ENCODE data around the gene GGACT.

Gene GGACT

DNA sequence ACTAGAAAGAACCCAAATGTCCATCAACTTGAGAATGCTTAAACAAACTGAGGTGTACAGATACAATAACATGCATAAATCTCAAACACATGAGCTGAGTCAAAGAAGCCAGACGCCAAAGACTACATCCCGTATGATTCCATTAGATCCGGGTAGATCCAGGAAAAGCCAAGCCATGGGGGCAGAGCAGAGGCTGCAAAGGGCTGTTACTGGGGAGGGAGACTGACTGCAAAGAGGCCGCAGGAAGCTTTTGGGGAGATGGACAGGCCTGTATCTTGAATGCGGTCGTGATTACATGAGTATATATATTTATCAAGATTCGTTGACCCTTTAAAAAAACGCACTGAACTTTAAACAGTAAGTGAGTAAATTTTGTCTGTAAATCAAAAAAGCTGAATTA lies 28.7 kb downstream of the GGACT start:
- intact Hi-C loops (cut with micrococcal nuclease), result no loop called here
- H3K4me3 Mint-ChIP-seq, result no peak overlapping the region

DNA sequence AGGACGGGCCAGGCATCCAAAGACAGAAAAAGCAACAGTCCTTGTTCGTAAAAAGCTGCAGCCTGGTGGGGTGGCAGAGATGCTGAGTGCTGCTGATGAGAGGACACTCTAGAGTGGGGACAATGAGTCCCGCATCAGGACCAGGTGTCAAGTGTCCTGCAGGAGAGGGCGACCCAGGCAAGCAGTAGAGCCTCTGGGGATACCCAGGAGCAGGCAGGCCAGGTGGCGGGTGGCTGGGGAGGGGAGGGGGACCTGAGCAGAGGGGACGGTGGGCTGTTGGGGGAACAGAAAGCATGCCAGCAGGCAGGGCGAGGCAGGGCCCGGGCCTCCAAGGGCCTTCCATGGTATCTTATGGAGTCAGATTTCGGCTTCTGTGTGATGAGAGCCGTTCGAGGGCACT lies 35.8 kb downstream of the GGACT start:
- Mint-ChIP-seq H3K36me3 (ENCODE audit: low read depth) (no peaks in the 10 kb centered on the region), H3K27me3 (no peaks in the 10 kb centered on the region), H3K4me3 (no peak overlapping the region), H3K27ac (no peak overlapping the region), H3K9me3 (no peaks in the 10 kb centered on the region), H3K4me1 (ENCODE audit: low read depth) (no peaks in the 10 kb centered on the region)
- intact Hi-C loops (cut with micrococcal nuclease), result no loop called here

More for the DNA sequence above, 28.7 kb downstream of the GGACT start:
- Mint-ChIP-seq H3K27ac (no peak overlapping the region), H3K27me3 (no peaks in the 10 kb centered on the region), H3K4me1 (ENCODE audit: low read depth) (no peaks in the 10 kb centered on the region), H3K36me3 (ENCODE audit: low read depth) (no peaks in the 10 kb centered on the region), H3K9me3 (no peaks in the 10 kb centered on the region)

- Mint-ChIP-seq H3K27ac (no peak overlapping the region), H3K36me3 (ENCODE audit: low read depth) (no peaks in the 10 kb centered on the region), H3K9me3 (no peaks in the 10 kb centered on the region), H3K27me3 (no peaks in the 10 kb centered on the region), H3K4me1 (ENCODE audit: low read depth) (peaks cover 5% of the 10 kb centered on the region), H3K4me3 (no peak overlapping the region)
- intact Hi-C loops (cut with micrococcal nuclease), result no loop called here
These were observed 39.3 kb downstream of the GGACT start for GRCh38 chr13:100549316-100549715.

- H3K27me3 Mint-ChIP-seq, result no peaks in the 10 kb centered on the region
- intact Hi-C loops (cut with micrococcal nuclease), result no loop called here
- no peaks in the 10 kb centered on the region for H3K36me3 Mint-ChIP-seq (ENCODE audit: low read depth)
- H3K27ac Mint-ChIP-seq, result no peak overlapping the region
- H3K9me3 Mint-ChIP-seq, result no peaks in the 10 kb centered on the region
- no peak overlapping the region for H3K4me3 Mint-ChIP-seq
- peaks cover 5% of the 10 kb centered on the region for H3K4me1 Mint-ChIP-seq (ENCODE audit: low read depth)
These were observed 40.8 kb downstream of the GGACT start for GRCh38 chr13:100547791-100548201.

GRCh38 chr13:100546713-100547405 lies 41.7 kb downstream of the GGACT start:
- intact Hi-C loops (cut with micrococcal nuclease), result no loop called here
- no peak overlapping the region for H3K4me3 Mint-ChIP-seq
- no peaks in the 10 kb centered on the region for H3K36me3 Mint-ChIP-seq (ENCODE audit: low read depth)
- H3K9me3 Mint-ChIP-seq, result no peaks in the 10 kb centered on the region
- H3K4me1 Mint-ChIP-seq (ENCODE audit: low read depth), result peaks cover 9% of the 10 kb centered on the region
- H3K27me3 Mint-ChIP-seq, result no peaks in the 10 kb centered on the region
- no peak overlapping the region for H3K27ac Mint-ChIP-seq

- H3K4me3 Mint-ChIP-seq, result no peak overlapping the region
- intact Hi-C loops (cut with micrococcal nuclease), result no loop called here
- H3K36me3 Mint-ChIP-seq (ENCODE audit: low read depth), result no peaks in the 10 kb centered on the region
- H3K27me3 Mint-ChIP-seq, result peaks cover 3% of the 10 kb centered on the region
- peaks cover 10% of the 10 kb centered on the region for H3K4me1 Mint-ChIP-seq (ENCODE audit: low read depth)
- H3K9me3 Mint-ChIP-seq, result no peaks in the 10 kb centered on the region
- no peak overlapping the region for H3K27ac Mint-ChIP-seq
These were observed 42.9 kb downstream of the GGACT start for GRCh38 chr13:100545684-100546061.

GRCh38 chr13:100544866-100545683 lies 43.5 kb downstream of the GGACT start:
- peaks cover 5% of the 10 kb centered on the region for H3K27me3 Mint-ChIP-seq
- H3K4me1 Mint-ChIP-seq (ENCODE audit: low read depth), result peaks cover 10% of the 10 kb centered on the region
- H3K9me3 Mint-ChIP-seq, result no peaks in the 10 kb centered on the region
- intact Hi-C loops (cut with micrococcal nuclease), result no loop called here
- H3K36me3 Mint-ChIP-seq (ENCODE audit: low read depth), result no peaks in the 10 kb centered on the region
- no peak overlapping the region for H3K27ac Mint-ChIP-seq
- H3K4me3 Mint-ChIP-seq, result no peak overlapping the region

DNA sequence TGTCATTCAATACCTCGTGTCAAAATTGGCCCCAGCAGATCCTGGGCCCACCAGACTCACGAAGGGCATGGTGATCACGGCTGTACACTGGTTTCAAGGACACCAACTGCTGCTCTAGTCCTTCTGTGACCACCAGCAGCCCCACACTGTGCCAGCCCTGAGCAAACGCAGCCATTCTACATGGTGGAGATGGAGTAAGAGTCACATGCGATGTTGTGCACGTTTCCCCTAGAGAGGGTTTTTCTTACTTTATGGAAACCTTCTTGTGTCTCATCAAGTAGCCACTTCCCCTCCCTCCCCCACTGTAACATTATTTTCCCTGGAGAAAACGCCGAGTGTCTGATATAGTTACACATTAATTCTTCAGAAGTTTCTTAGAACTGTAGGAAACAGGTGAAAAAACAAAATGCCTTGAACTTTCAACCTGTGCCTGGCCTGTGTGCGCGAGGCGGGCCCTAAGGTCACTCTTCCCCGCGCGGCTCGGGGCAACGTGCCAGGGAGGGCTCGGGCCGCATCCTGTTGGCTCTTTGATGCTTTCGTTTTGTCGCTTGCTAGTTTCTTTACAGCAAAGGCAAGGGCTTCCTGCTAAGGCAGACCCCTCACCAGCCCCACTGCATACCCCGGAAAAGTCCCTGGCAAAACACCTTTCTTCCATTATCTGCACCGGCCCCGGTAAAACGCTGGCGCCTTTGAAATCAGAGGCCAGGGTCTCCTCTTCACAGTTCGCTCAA lies 44.6 kb downstream of the GGACT start:
- intact Hi-C loops (cut with micrococcal nuclease), result no loop called here
- Mint-ChIP-seq H3K9me3 (no peaks in the 10 kb centered on the region), H3K27me3 (peaks cover 5% of the 10 kb centered on the region), H3K4me3 (no peak overlapping the region), H3K4me1 (ENCODE audit: low read depth) (peaks cover 10% of the 10 kb centered on the region), H3K27ac (no peak overlapping the region), H3K36me3 (ENCODE audit: low read depth) (no peaks in the 10 kb centered on the region)

DNA sequence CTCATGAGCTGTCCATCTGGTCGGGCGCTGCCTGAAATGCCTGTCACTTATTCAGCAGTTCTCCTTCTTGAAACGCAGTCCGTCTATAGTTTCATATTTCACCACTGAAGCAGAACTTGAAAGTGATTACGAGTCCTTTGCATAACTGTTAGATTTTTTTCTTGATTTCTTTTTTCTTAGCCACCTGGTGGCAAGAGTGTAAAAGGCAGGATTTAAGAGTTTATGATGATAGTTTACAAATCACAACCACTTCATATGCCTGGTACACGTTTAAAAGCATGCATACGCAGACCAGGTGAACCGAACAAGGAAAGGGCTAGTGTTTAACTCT lies 45.8 kb downstream of the GGACT start:
- H3K4me1 Mint-ChIP-seq (ENCODE audit: low read depth), result peaks cover 10% of the 10 kb centered on the region
- no peaks in the 10 kb centered on the region for H3K9me3 Mint-ChIP-seq
- peaks cover 5% of the 10 kb centered on the region for H3K27me3 Mint-ChIP-seq
- H3K36me3 Mint-ChIP-seq (ENCODE audit: low read depth), result no peaks in the 10 kb centered on the region
- H3K4me3 Mint-ChIP-seq, result no peak overlapping the region
- no peak overlapping the region for H3K27ac Mint-ChIP-seq
- intact Hi-C loops (cut with micrococcal nuclease), result no loop called here

- H3K27me3 Mint-ChIP-seq, result peaks cover 5% of the 10 kb centered on the region
- H3K9me3 Mint-ChIP-seq, result no peaks in the 10 kb centered on the region
- intact Hi-C loops (cut with micrococcal nuclease), result no loop called here
- peaks cover 10% of the 10 kb centered on the region for H3K4me1 Mint-ChIP-seq (ENCODE audit: low read depth)
- H3K4me3 Mint-ChIP-seq, result no peak overlapping the region
- no peak overlapping the region for H3K27ac Mint-ChIP-seq
- no peaks in the 10 kb centered on the region for H3K36me3 Mint-ChIP-seq (ENCODE audit: low read depth)
These were observed 46.4 kb downstream of the GGACT start for GRCh38 chr13:100541897-100542825.

GRCh38 chr13:100540621-100541020 lies 48.0 kb downstream of the GGACT start:
- Mint-ChIP-seq H3K27ac (no peak overlapping the region), H3K9me3 (no peaks in the 10 kb centered on the region), H3K4me3 (no peak overlapping the region), H3K27me3 (peaks cover 6% of the 10 kb centered on the region), H3K36me3 (ENCODE audit: low read depth) (no peaks in the 10 kb centered on the region), H3K4me1 (ENCODE audit: low read depth) (peaks cover 9% of the 10 kb centered on the region)
- intact Hi-C loops (cut with micrococcal nuclease), result no loop called here

DNA sequence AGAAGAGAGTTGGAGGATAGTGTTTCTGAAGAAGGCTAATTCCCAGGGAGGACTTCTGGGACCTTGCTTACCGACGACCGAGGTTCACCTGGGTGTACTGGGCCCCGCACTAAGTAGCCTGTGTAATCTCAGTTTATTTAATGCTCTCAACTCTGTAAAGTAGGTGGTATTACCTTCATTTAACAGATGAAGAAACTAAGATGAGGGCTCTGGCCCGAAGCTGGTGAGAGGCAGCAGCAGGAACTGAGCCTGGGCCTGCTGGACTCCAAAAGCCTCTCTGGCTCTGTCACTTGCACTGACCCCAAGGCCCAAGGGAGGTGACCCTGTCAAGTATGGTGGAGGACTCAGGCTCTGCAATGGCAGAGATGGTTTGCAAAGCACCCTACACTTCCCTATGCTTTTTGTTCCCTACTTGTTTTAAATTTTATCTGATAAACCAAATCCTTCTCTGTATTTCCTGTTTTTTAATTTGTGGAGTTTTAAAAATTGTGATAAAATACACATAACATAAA lies 50.6 kb downstream of the GGACT start:
- intact Hi-C loops (cut with micrococcal nuclease), result no loop called here
- H3K27ac Mint-ChIP-seq, result no peak overlapping the region

DNA sequence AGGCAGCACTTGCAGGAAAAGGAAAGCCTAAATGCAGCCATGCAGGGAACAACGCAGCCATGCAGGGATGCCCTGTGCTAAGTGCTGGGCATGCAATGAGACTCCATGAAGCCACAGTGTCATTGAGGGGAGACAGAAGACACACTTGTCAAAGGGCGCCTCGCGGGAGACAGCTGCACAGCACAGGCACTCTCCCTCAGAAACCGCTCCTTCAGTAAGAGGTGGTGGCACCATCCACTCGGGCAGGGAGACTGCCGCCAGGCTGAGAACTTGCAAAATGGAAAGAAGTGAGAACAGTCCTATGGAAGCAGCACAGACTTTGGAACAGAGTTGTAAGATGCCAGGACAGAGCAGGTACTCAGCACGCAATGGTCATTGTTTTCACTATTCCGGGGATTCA lies 51.1 kb downstream of the GGACT start:
- Mint-ChIP-seq H3K4me3 (no peak overlapping the region), H3K9me3 (no peaks in the 10 kb centered on the region), H3K4me1 (ENCODE audit: low read depth) (peaks cover 5% of the 10 kb centered on the region), H3K27me3 (peaks cover 6% of the 10 kb centered on the region), H3K36me3 (ENCODE audit: low read depth) (no peaks in the 10 kb centered on the region), H3K27ac (no peak overlapping the region)
- intact Hi-C loops (cut with micrococcal nuclease), result no loop called here

More for the DNA sequence above, 50.6 kb downstream of the GGACT start:
- Mint-ChIP-seq H3K4me1 (ENCODE audit: low read depth) (peaks cover 5% of the 10 kb centered on the region), H3K27me3 (peaks cover 6% of the 10 kb centered on the region), H3K36me3 (ENCODE audit: low read depth) (no peaks in the 10 kb centered on the region), H3K9me3 (no peaks in the 10 kb centered on the region), H3K4me3 (no peak overlapping the region)

All from dendritic cell treated with granulocyte-macrophage colony-stimulating factor and Interleukin-4, amounts not matched to agents 40 ng/mL and 50 ng/mL, for 4 days (primary cell).